ENCODE results near the gene RBM12.
"Not testable (repeated sequence)": the region's sequence is repeated elsewhere in the genome, so short reads cannot be mapped to it uniquely, and the experiment has no call there.

RBM12 gene

GRCh38 chr20:35697696-35698297 is 33.1 kb upstream of the RBM12 start:
- DNase-seq, result no peak

- no peak for DNase-seq
These were observed 31.3 kb upstream of the RBM12 start for GRCh38 chr20:35695978-35696377.

- no peak for DNase-seq
These were observed 30.6 kb upstream of the RBM12 start for GRCh38 chr20:35695245-35695749.

- no peak for DNase-seq
These were observed 25.6 kb upstream of the RBM12 start for GRCh38 chr20:35690265-35690664.

GRCh38 chr20:35686872-35687271 is 22.2 kb upstream of the RBM12 start:
- not testable (repeated sequence) for DNase-seq

GRCh38 chr20:35685368-35685767 is 20.7 kb upstream of the RBM12 start:
- not testable (repeated sequence) for DNase-seq

- DNase-seq, result no peak
These were observed 17.3 kb upstream of the RBM12 start for GRCh38 chr20:35681960-35682359.

- no peak for DNase-seq
These were observed 15.9 kb upstream of the RBM12 start for GRCh38 chr20:35680452-35681183.

GRCh38 chr20:35674921-35675320 is 10.2 kb upstream of the RBM12 start:
- DNase-seq, result no peak

GRCh38 chr20:35673884-35674283 is 9.2 kb upstream of the RBM12 start:
- DNase-seq, result no peak

- DNase-seq, result no peak
These were observed 5.0 kb upstream of the RBM12 start for GRCh38 chr20:35669681-35670080.

- DNase-seq, result no peak
These were observed 4.5 kb upstream of the RBM12 start for GRCh38 chr20:35669221-35669620.

GRCh38 chr20:35665949-35666288 is 1.2 kb upstream of the RBM12 start:
- no peak for DNase-seq

- DNase-seq, result peak; percentile 50 to 88 (median 85)
These were observed 909 bp downstream of the RBM12 start for GRCh38 chr20:35663516-35664465.

GRCh38 chr20:35662551-35662950 is 2.1 kb downstream of the RBM12 start:
- no peak for DNase-seq

GRCh38 chr20:35661908-35662307 is 2.8 kb downstream of the RBM12 start:
- DNase-seq, result no peak

GRCh38 chr20:35661053-35661452 is 3.6 kb downstream of the RBM12 start:
- no peak for DNase-seq

- DNase-seq, result no peak
These were observed 4.4 kb downstream of the RBM12 start for GRCh38 chr20:35660122-35660937.

- DNase-seq, result no peak
These were observed 7.4 kb downstream of the RBM12 start for GRCh38 chr20:35657271-35657670.

- no peak for DNase-seq
These were observed 10.3 kb downstream of the RBM12 start for GRCh38 chr20:35654415-35654814.

- DNase-seq, result no peak
These were observed 10.8 kb downstream of the RBM12 start for GRCh38 chr20:35653893-35654292.

GRCh38 chr20:35653430-35653734 is 11.3 kb downstream of the RBM12 start:
- no peak for DNase-seq
